Measurements from ENCODE around the gene CLIP1. TPM values are rescaled to one million over a fixed set of nuclear protein-coding genes. Genes with fewer than 3 reads are reported as not detected.

The CLIP1 gene
- total RNA-seq, 2 experiments from 2014 or later: 52.0 to 54.9 TPM

DNA sequence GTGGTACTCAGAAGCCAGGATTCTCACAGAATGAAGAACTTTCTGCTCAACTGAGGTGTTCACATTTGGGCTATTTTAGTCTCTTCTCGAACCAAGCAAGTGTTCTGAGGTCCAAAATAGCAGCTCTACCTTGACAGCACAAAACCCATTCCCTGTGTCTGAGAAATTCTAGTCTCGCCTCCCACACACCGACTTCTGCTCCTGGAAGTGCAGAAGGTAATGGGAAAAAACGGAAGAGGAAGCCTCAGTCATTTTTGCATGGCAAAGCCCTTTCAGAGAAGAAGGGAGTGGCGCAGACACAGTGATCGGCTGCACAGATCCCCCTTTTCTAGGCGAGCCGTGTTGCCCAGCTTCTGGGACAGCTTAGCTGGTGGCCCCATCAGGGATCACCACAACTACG is 125.0 kb downstream of the CLIP1 start:
- TF ChIP-seq CTCF (IDR thresholded peaks at IDR 0.05): no peak
- CTCF ChIA-PET: no interaction called here
- Histone ChIP-seq H3K36me3 (ENCODE audit: insufficient read depth, low read length) (peaks cover 22% of the 10 kb centered on the region), H3K9me3 (ENCODE audit: control insufficient read depth in 1 of 2, insufficient read depth in 1 of 2, low read length in 2 of 2) (no peaks in the 10 kb centered on the region), H3K27me3 (ENCODE audit: control insufficient read depth in 1 of 2, insufficient read depth in 2 of 2, low read length in 2 of 2) (no peaks in the 10 kb centered on the region), H3K27ac (ENCODE audit: low read depth in 1 of 2, low read length in 2 of 2) (no peak overlapping the region), H3K4me1 (ENCODE audit: insufficient read depth, low read length) (no peaks in the 10 kb centered on the region), H3K4me3 (ENCODE audit: low read length) (no peak overlapping the region)
- ATAC-seq (ENCODE audit: poor library complexity): no peak
- Mint-ChIP-seq H3K27ac (no peak overlapping the region), H3K4me3 (no peak overlapping the region), H3K9me3 (no peaks in the 10 kb centered on the region), H3K36me3 (ENCODE audit: low read depth) (peaks cover 57% of the 10 kb centered on the region), H3K27me3 (no peaks in the 10 kb centered on the region), H3K4me1 (ENCODE audit: low read depth) (no peaks in the 10 kb centered on the region)
- POLR2A ChIA-PET: no interaction called here
- DNase-seq: no peak
- intact Hi-C loops (cut with DNase I, micrococcal nuclease): no loop called here

DNA sequence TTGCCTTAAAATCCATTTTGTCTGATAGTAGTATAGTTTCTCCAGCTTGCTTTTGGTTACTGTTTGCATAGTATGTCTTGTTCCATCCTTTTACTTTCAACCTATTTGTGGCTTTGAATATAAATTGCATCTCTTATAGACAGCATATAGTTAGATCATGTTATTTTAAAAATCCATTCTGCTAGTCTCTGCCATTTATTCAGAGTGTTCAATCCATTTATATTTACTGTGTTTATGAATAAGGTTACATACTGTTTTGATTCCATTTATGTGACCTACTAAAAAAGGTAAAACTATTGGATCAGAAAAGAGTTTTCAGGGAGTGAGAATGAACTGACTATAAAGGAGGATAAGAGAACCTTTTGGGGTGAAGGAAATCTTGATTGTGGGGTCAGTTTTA is 126.6 kb downstream of the CLIP1 start:
- CTCF ChIA-PET: no interaction called here
- Histone ChIP-seq H3K4me1 (ENCODE audit: insufficient read depth, low read length) (no peaks in the 10 kb centered on the region), H3K27me3 (ENCODE audit: control insufficient read depth in 1 of 2, insufficient read depth in 2 of 2, low read length in 2 of 2) (no peaks in the 10 kb centered on the region), H3K27ac (ENCODE audit: low read depth in 1 of 2, low read length in 2 of 2) (no peak overlapping the region), H3K4me3 (ENCODE audit: low read length) (no peak overlapping the region), H3K36me3 (ENCODE audit: insufficient read depth, low read length) (peaks cover 23% of the 10 kb centered on the region), H3K9me3 (ENCODE audit: control insufficient read depth in 1 of 2, insufficient read depth in 1 of 2, low read length in 2 of 2) (no peaks in the 10 kb centered on the region)
- Mint-ChIP-seq H3K27me3 (no peaks in the 10 kb centered on the region), H3K36me3 (ENCODE audit: low read depth) (peaks cover 65% of the 10 kb centered on the region), H3K4me1 (ENCODE audit: low read depth) (no peaks in the 10 kb centered on the region), H3K4me3 (no peak overlapping the region), H3K27ac (no peak overlapping the region), H3K9me3 (no peaks in the 10 kb centered on the region)
- DNase-seq (no peak), ATAC-seq (ENCODE audit: poor library complexity) (no peak)
- TF ChIP-seq CTCF (IDR thresholded peaks at IDR 0.05): no peak
- POLR2A ChIA-PET: no interaction called here
- intact Hi-C loops (cut with DNase I, micrococcal nuclease): no loop called here

DNA sequence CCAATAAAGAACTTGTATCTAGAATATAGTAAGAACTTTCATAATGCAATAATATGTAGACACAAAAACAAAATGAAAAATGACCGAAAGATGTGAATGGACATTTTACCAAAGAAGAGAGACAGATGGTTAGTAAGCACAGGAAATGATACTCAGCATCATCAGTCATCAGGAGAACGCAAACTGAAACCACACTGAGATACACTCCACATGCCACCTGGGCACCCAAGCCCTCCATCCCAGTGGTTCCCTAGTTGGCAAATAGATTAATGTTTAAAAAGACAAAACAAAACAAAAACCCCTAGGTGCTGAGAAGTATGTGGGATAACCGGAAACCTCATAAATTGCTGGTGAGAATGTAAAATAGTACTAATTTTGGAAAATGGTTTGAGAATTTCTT is 129.4 kb downstream of the CLIP1 start:
- no peaks in the 10 kb centered on the region for H3K27me3 ChIP-seq (ENCODE audit: control insufficient read depth in 1 of 2, insufficient read depth in 2 of 2, low read length in 2 of 2)
- no peaks in the 10 kb centered on the region for H3K4me1 Mint-ChIP-seq (ENCODE audit: low read depth)
- no peaks in the 10 kb centered on the region for H3K4me1 ChIP-seq (ENCODE audit: insufficient read depth, low read length)
- no peak for DNase-seq
- POLR2A ChIA-PET: no interaction called here
- no peaks in the 10 kb centered on the region for H3K9me3 ChIP-seq (ENCODE audit: control insufficient read depth in 1 of 2, insufficient read depth in 1 of 2, low read length in 2 of 2)
- CTCF ChIA-PET: no interaction called here
- no peaks in the 10 kb centered on the region for H3K9me3 Mint-ChIP-seq
- no peak overlapping the region for H3K27ac Mint-ChIP-seq
- H3K27ac ChIP-seq (ENCODE audit: low read depth in 1 of 2, low read length in 2 of 2): no peak overlapping the region
- H3K36me3 ChIP-seq (ENCODE audit: insufficient read depth, low read length): peaks cover 19% of the 10 kb centered on the region
- H3K27me3 Mint-ChIP-seq: no peaks in the 10 kb centered on the region
- TF ChIP-seq CTCF (IDR thresholded peaks at IDR 0.05): no peak
- intact Hi-C loops (cut with DNase I, micrococcal nuclease): no loop called here
- no peak for ATAC-seq (ENCODE audit: poor library complexity)
- H3K4me3 ChIP-seq (ENCODE audit: low read length): no peak overlapping the region
- H3K36me3 Mint-ChIP-seq (ENCODE audit: low read depth): peaks cover 56% of the 10 kb centered on the region
- H3K4me3 Mint-ChIP-seq: no peak overlapping the region

All from CD4-positive, alpha-beta T cell (primary cell).